HG03045 (cell line): ENCODE results near the gene DLG2.

Source experiments
- ATAC-seq: cut with Tn5 transposase; IDR thresholded peaks from one replicate; pipeline ENCODE4 v1.9.1; 2021; ENCODE audit warnings: mild to moderate bottlenecking, moderate library complexity; ENCODE audit not compliant: unreplicated experiment

DLG2 gene

DNA sequence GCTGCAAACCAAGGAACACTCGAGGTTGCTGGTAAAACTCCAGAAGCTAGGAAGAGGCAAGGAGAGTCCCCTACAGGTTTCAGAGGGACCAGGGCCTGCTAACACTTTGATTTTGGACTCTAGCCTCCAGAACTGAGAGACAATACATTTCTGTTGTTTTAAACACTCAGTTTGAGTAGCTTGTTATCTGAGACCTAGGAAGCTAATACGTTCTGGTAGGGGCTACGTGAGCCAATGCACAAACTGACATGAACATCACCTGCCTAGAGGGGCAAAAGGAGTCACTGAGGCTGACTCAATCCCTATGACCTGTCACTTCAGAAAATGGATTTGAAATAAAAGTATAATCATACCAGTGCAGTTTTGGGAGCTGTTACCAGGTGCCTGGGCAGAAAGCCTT is 1775.1 kb downstream of the DLG2 start:
- ATAC-seq = no peak

DNA sequence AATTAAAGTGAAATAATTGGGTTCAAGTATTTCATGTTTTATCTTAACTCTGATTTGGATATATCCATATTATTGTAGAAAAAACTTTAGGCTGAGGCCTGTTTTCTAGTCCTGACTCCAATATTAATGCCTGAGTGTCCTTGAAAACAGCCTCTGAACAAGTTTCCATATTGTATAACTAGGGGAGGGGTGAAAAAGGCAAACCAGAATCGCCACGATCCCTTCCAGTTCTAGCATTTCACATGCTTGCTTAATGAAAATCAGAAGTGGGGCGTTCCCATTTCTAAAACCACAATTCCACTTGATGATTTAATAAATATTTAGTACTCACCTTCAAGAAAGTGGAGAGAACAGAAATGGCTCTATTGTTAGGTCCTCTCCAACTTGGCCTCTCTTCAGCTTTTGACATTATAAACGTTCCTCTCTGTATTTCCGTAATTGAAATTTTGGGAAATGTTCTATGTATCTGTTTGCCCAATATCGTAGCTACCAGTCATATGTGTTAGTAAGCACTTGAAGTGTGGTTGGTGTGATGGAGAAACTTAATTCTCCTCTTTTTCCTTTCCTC is 1779.6 kb downstream of the DLG2 start:
- no peak for ATAC-seq

DNA sequence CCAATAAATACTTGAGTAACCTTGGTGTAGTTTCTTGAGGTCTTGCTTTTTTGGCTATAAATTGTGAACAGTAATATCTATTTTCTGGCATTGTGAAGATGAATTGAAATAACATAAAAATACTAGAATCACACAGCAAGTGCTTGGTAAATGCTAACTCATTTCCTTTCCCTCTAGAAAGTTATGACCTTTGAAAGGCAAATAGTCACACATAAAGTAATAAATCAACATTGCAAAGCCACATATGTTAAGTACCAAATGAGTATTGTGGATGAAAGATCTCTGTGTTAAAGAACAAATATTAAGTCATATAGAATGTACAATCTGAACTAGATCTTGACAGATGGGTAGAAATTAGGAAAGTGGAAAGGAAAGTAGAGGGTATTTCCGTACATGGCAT is 1781.3 kb downstream of the DLG2 start:
- ATAC-seq = no peak

DNA sequence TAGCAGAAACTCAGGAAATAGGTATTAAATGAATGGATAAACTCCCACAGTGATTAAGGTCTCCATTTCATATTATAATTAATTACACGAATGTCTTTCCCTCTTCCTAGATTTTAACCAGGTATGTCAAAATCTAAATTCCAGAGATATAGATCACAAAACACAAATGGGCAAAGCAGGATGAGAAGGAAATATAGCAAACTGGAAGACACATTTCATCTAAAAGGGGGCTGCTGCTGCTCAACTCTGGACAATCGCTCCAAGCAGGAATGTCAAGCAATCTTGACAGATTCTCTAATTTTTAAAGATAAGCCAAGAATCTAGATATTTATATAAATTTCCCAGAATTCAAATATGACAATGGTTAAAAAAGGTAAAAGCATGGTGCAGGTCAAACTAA is 1786.8 kb downstream of the DLG2 start:
- ATAC-seq = no peak

DNA sequence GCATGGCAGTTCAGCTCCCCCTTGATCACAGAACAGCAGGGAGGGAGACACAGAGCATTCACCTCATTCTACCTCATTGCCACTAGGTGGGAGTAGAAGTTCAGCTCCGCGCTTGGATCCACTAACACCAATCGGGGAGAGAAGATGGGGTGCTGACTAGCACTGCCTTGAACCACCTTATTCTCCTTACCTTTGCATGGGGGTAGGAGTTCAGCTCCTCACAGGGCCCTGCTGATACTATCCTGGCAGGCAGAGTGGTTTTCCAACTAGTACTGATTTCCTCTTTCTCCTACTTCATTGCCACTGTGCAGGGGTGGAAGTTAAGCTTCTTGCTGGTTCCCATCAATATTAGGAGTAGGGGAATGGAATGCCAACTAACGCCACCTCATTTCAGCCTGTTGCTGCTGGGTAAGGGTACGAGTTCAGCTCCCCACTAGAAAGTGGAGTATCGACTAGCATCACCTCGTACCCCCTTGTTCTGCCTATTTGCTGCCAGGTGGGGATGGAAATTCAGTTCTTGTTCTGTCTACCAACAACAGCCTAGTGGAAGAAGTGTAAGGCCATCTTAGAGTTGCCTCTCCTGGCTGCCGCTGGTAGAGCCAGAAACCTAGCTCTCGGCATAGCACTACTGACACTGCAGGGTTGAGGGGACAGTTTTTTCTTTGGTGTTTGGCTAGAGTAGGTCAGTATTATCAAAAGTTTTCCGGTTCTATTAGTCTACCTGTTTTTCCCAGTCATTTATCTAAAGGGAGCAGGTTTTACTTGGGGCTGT is 1790.1 kb downstream of the DLG2 start:
- ATAC-seq = peak; percentile 72

DNA sequence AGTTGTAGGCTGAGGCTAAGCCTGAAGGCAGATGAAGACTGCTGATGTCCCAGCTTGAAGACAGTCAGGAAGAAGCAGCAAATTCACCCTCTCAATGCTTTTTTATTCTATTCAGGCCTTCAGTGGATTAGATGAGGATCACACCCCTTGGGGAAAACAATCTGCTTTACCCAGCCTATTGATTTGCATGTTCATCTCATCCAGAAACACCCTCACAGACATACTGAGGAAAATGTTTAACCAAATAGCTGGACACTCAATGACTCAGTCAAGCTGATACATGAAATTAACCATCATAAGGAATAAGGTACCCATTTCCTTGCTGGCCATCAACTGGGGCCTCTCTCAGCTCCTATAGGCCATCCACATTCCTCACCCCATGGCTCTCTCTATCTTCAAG is 1791.1 kb downstream of the DLG2 start:
- ATAC-seq = no peak

DNA sequence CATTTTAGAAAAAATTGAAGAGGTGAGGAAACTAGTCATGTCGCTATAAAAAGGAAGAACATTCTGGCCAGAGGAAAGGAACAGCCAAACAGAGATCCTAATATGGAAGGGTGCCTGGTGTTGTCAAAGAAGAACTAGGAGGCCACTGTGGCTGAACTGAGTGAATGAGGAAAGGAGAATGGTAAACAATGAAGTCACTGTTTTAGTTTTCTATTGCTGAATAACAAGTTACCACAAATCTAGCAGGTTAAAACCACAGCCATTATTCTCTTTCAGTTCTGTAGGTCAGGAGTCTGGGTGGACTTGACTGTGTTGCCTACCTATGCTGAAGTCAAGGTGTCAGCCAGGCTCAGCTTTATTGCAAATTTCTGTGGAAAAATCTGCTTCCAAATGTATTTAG is 1791.7 kb downstream of the DLG2 start:
- ATAC-seq = peak; percentile 77

GRCh38 chr11:83831929-83832328 is 1795.2 kb downstream of the DLG2 start:
- no peak for ATAC-seq

DNA sequence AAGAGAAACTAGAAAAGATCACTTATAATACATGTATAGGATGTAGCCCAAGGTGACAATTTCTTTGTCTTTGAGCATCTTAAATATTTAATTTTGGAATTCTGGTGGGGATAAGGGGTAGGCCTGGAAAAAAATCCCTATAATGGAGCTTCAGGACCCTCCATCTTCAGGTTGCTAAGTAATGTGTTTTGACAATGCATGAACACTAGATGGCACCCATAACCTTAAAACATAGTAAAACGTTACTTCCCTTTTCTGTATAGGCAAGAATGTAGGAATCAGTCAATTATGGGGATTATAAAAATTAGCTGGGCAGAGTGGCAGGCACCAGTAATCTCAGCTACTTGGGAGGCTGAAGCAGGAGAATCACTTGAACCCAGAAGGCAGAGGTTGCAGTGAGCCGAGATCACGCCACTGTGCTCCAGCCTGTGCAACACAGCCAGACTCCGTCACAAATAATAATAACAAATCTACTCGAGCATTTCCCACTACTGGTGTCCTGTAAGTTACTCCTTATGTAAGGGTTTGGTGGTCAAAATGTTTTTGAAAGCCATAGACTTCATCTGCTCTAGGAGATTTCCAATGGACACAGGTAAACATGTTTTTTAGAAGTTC is 1799.1 kb downstream of the DLG2 start:
- no peak for ATAC-seq

- ATAC-seq = no peak
Measured at GRCh38 chr11:83827520-83827919, 1799.6 kb downstream of the DLG2 start.

DNA sequence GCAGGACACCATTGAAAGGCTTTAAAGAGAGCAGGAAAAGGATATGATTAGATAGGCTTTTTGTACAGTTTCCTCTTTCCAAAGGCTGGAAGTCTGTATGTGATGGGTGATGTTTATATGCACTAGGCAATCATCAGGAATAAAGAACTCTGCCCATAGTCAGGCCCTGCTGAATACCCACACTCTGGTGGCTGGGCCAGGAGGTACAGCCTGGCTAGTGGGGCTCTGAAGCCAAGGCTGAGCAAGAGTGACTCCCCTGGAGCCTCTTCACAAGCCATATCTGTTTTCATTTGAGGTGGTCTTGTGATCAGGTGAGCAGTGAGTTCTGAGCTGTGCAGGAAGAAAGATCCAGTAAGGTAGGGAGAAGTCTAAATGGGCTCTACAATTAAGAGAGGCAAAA is 1801.1 kb downstream of the DLG2 start:
- ATAC-seq = no peak

DNA sequence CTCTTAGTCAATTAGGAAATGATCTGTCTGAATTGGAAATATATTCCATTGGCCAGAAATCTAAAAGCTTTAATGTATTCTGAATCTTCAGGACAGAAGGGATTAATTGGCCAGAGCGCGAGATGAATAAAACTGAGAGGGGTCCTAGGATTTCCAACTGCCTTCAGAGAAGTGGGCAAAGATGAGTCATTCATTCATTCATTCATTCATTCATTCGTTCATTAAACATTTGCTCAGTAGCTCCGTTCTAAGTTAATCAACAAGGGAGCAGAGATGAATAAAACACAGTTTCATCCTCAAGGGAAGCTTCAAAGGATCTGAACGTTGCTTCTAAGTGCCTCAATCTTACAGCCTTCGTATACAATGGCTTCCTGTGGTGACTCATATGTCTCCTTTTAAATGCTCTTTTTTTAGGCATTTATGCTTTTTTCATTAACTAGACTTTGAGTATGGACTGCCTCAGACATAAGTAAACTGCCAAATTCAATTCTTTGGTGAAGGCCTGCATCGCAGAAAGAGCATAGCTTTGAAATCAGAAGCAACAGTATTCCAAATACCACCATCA is 1803.6 kb downstream of the DLG2 start:
- no peak for ATAC-seq

GRCh38 chr11:83819931-83820549 is 1807.1 kb downstream of the DLG2 start:
- no peak for ATAC-seq

DNA sequence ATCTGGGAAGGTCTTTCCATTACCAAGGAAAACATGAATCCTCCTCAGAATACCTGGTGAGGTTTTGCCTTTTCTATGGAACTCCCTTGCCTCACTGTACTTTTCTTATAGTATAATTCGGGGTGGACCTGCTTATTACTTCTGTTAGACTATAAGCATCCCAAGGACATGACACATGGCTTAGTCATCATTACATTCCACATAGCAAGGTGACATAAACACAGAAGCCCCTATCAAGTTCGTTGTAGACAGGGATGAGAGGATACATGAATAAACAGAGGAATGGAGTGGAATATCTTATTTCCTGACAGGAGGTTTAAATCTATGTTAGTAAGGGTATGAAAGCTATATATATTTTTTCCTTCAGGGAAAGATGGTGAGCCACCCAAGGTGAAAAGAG is 1808.8 kb downstream of the DLG2 start:
- ATAC-seq = no peak

DNA sequence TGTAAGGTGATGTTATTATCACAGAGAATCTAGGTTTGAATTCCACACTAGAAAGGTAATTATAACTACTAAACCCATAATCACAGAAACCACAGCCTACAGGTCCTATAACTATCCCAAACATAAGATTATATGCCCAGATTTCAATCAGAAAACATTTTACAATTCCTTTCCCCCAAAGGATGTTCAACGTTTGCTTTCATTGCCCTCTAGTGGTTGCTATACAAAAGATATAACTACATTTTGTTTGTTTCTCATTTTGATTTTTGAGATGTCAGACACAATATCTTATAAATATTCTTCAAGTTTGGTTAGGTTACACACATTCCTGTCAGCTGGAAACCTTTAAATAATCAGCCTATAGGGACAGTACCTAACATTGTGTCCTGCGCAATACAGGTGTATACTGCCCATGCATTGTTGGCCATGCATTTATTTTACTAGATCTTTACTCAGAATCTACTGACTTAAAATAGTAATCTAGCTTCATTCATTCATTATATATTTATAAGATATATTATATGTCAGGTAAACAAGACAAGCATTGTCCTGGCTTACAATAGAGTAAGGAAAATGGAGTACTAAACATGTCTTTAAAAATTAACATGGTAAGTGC is 1810.5 kb downstream of the DLG2 start:
- no peak for ATAC-seq

DNA sequence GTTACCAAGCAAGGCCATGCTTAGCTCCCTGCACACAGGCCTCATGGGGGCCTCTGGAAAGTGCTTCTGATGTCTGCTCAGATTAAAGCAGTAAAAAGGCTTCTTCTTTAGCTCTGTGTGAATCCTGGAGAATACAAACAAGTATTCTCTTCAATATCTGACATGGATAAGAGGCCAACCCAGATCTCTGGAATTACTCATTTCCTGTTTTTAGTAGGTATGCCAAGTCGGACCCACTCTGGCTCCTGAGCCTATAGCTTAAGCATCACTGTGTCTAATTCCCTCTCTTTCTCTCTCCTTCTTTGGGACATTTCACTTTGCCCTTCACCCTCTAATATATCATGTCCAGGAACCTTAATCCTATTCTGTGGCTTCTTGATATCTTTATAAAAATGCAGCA is 1811.4 kb downstream of the DLG2 start:
- ATAC-seq = no peak

DNA sequence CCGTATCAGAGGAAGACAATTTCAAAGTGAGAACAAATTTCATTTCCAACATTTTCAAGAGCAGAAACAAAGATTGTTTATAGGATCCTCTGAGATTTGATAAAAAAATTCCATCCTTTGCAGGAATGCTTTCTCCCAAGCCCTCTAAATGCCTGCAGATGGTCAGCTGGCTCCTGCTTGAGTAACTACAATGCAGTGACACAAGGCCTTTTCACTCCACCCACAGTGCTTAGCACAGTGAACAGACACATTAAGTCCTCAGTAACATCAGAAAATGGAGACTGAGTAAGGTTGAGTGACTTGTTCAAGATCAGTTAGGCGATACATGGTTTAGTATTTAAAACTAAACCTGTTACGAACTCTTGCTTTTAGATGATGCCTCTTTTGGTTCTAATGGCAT is 1813.8 kb downstream of the DLG2 start:
- no peak for ATAC-seq

DNA sequence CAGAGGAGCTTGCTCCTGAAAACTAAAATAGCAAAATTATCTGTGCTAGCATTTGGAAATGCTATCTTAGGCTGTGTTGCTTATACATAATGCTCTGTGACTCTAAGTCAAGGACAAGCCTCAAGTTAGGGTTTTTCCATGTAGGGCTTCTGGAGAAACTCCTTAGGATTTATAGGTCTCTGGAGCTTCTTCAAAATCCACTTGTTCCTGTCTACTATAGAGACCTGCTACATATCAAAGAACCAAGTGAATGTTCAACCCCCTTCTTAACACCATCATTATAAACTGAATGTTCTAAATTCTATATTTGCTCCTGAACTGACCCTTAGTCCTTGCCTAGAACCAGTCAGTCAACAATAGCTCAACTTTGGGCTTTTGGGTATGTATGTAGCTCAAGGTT is 1817.9 kb downstream of the DLG2 start:
- ATAC-seq = no peak

DNA sequence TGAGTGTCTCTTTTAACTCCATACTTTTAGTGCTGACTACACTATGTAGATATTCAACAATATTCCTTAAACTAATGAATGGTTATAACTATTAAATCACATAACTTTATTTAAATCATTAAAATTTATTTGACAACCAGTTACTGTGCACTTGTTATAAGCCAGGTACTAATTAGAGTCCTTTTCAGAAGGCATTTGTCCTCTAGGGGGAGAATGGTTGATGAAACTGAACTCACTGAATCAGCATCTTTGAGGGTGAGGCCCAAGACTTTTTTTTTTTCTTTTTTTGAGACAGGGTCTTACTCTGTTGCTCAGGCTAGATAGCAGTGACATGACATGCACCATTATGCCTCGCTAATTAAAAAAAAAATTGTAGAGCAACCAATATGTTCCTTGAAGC is 1825.3 kb downstream of the DLG2 start:
- no peak for ATAC-seq

GRCh38 chr11:83793310-83793709 is 1833.8 kb downstream of the DLG2 start:
- ATAC-seq = no peak

DNA sequence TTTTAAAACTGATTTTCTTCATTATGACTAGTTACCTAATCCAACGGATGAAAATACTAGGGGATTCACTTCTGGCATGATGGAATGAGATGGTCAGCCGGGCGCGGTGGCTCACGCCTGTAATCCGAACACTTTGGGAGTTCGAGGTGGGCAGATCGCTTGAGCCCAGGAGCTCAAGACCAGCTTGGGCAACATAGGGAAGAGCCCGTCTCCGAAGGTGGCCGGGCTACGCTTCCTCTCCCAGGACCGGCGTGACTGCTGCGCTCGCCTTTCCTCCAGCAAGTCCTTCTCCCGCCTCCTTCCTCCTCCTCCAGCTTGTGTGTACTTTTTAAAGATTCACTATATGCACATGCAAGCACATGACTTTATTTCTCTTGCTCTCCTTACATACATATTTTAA is 1835.6 kb downstream of the DLG2 start:
- ATAC-seq = no peak
